Transverse colon (tissue), 4 donors: ENCODE data around the gene WWOX.

Experiments
- EP300 ChIP-seq: sonication (generic); formaldehyde crosslinking; IDR thresholded peaks from one replicate; pipeline ENCODE4 v1.6.1; 2017; ENCODE audit warnings: antibody characterized with exemption, low read depth
- POLR2A ChIP-seq: fragments of 450-650 bp; IDR thresholded peaks from one replicate; pipeline ENCODE4 v1.6.1; 2016; ENCODE audit warnings: antibody characterized with exemption, mild to moderate bottlenecking, moderate library complexity
- POLR2AphosphoS5 ChIP-seq, 3 donors: sonication (generic); formaldehyde crosslinking; IDR thresholded peaks; one replicate each; pipeline ENCODE4 v1.6.1; 2016; ENCODE audit warnings: antibody characterized with exemption in 3 of 3
- TF ChIP-seq, protein P1 (sequence below), 5 experiments: fragments of 200-600 bp in 3 of 5; fragments of 450-650 bp in 2 of 5; sonication (generic) in 3 of 5; IDR thresholded peaks; 1 replicate in 2 of 5; 2 replicates in 3 of 5; pipeline ENCODE4 v1.5.1; 2016 to 2017; ENCODE audit warnings: antibody characterized with exemption in 5 of 5, inconsistent platforms in 3 of 5, mild to moderate bottlenecking in 2 of 5, moderate library complexity in 1 of 5

- TF ChIP-seq, protein P1, sequence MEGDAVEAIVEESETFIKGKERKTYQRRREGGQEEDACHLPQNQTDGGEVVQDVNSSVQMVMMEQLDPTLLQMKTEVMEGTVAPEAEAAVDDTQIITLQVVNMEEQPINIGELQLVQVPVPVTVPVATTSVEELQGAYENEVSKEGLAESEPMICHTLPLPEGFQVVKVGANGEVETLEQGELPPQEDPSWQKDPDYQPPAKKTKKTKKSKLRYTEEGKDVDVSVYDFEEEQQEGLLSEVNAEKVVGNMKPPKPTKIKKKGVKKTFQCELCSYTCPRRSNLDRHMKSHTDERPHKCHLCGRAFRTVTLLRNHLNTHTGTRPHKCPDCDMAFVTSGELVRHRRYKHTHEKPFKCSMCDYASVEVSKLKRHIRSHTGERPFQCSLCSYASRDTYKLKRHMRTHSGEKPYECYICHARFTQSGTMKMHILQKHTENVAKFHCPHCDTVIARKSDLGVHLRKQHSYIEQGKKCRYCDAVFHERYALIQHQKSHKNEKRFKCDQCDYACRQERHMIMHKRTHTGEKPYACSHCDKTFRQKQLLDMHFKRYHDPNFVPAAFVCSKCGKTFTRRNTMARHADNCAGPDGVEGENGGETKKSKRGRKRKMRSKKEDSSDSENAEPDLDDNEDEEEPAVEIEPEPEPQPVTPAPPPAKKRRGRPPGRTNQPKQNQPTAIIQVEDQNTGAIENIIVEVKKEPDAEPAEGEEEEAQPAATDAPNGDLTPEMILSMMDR (IDR thresholded peaks at IDR 0.05): no peak
- TF ChIP-seq POLR2A (no peak), POLR2AphosphoS5 (IDR thresholded peaks at IDR 0.05) (no peak), EP300 (no peak)
Measured at GRCh38 chr16:78206623-78207223, 107.3 kb downstream of the WWOX start.
